Ascending aorta (tissue), 2 donors: ENCODE data around the gene ANKDD1A. TPM values are rescaled to one million over a fixed set of nuclear protein-coding genes. Genes with fewer than 3 reads are reported as not detected.

Source experiments
- DNase-seq, 2 donors: peaks; one replicate each; pipeline ENCODE4 v3.0.0-alpha.2; 2019; ENCODE audit warnings: low spot score in 2 of 2
- H3K27ac ChIP-seq, 2 donors: fragments of 200-600 bp; sonication (generic); one replicate each; pipeline ENCODE4 v1.5.1; 2016 to 2017; ENCODE audit warnings: mild to moderate bottlenecking in 1 of 2
- H3K27me3 ChIP-seq: fragments of 200-600 bp; sonication (generic); one replicate; pipeline ENCODE4 v1.5.1; 2017
- H3K36me3 ChIP-seq, 2 donors: fragments of 200-600 bp; sonication (generic); one replicate each; pipeline ENCODE4 v1.5.1; 2016
- H3K4me1 ChIP-seq, 2 donors: fragments of 200-600 bp; sonication (generic); one replicate each; pipeline ENCODE4 v1.5.1; 2016 to 2017; ENCODE audit warnings: mild to moderate bottlenecking in 1 of 2
- H3K4me3 ChIP-seq, 2 donors: fragments of 200-600 bp; sonication (generic); one replicate each; pipeline ENCODE4 v1.5.1; 2016 to 2017; ENCODE audit warnings: mild to moderate bottlenecking in 1 of 2
- H3K9me3 ChIP-seq, 2 donors: fragments of 200-600 bp; sonication (generic); one replicate each; pipeline ENCODE4 v1.5.1; 2016
- intact Hi-C: fragments of 100-400 bp; cut with DNase I; formaldehyde crosslinking; loops from one replicate; pipeline ENCODE4 v1.15.1; 2023
- total RNA-seq: library from RNA; depleted of rRNA; stranded (reverse); fragments of >200 nt; gene quantifications from one replicate; pipeline ENCODE4 v1.1.0, GENCODE V29; 2016
- TF ChIP-seq, protein P1 (sequence below), 3 experiments: fragments of 200-600 bp in 2 of 3; fragments of 450-650 bp in 1 of 3; sonication (generic) in 2 of 3; IDR thresholded peaks; one replicate each; pipeline ENCODE4 v1.5.1; 2016 to 2019; ENCODE audit warnings: antibody characterized with exemption in 3 of 3, mild to moderate bottlenecking in 1 of 3, moderate library complexity in 1 of 3

The ANKDD1A gene
- total RNA-seq, 1 donor from 2014 or later = 28.6 TPM

DNA sequence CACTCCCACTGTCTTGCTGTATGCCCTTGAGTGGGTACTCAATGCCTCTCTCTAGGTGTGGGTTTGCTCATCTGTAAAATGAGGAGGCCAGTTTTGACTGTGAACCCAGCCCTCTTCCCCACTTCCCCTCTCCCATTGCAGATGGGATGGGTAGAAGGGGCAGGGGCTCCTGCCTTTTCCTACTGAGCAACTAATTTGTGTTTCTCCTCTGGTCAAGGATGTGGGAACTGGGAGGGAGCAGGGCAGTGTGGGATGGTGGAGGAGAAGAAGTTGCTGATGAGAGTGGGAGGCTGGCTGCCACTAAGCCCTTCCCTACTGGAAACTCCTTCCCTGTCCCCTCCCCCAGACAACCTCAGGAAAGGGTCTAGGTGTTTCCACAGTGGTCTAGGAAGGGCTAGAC is 20.1 kb upstream of the ANKDD1A start:
- intact Hi-C loops = loop anchor here (5.0 kb wide), 1 partner anchor 49 kb away; the partner anchor contains the start of gene PLEKHO2
- H3K27ac ChIP-seq = peak overlapping the region; percentile 28 to 80
- no peak for DNase-seq

DNA sequence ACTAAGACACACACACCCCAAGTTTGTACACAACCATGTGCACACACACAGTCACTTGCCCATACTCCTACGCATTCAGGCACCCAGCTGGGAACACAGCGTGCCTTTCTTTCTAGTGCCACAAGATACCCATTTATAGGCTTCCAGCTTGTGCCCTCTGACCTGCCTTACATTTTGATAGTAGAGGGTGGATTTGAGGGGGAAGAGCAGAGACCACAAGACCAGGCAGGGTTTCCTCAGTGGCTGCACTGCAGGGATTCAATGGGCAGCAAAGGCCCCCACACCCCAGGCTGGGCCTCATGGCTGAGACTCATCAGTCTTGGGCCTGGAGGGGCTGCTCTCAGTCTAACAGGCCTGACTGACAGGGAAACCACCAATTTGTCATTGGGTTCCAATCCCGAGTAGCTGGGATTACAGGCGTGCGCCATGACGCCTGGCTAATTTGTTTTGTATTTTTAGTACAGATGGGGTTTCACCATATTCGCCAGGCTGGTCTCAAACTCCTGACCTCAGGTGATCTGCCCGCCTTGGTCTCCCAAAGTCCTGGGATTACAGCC is 18.8 kb upstream of the ANKDD1A start:
- peaks cover 7 to 27% of the 10 kb centered on the region in 2 donors for H3K4me1 ChIP-seq
- no peak overlapping the region for H3K4me3 ChIP-seq
- TF ChIP-seq, protein P1, sequence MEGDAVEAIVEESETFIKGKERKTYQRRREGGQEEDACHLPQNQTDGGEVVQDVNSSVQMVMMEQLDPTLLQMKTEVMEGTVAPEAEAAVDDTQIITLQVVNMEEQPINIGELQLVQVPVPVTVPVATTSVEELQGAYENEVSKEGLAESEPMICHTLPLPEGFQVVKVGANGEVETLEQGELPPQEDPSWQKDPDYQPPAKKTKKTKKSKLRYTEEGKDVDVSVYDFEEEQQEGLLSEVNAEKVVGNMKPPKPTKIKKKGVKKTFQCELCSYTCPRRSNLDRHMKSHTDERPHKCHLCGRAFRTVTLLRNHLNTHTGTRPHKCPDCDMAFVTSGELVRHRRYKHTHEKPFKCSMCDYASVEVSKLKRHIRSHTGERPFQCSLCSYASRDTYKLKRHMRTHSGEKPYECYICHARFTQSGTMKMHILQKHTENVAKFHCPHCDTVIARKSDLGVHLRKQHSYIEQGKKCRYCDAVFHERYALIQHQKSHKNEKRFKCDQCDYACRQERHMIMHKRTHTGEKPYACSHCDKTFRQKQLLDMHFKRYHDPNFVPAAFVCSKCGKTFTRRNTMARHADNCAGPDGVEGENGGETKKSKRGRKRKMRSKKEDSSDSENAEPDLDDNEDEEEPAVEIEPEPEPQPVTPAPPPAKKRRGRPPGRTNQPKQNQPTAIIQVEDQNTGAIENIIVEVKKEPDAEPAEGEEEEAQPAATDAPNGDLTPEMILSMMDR (IDR thresholded peaks at IDR 0.05) = no peak
- no peak for DNase-seq
- H3K27me3 ChIP-seq = no peaks in the 10 kb centered on the region
- peak overlapping the region; percentile 78 to 80 for H3K27ac ChIP-seq
- no peaks in the 10 kb centered on the region for H3K36me3 ChIP-seq
- H3K9me3 ChIP-seq = no peaks in the 10 kb centered on the region
- intact Hi-C loops = loop anchor here (5.0 kb wide), 1 partner anchor 51 kb away; the partner anchor contains the start of gene PLEKHO2

More for the DNA sequence above, 20.1 kb upstream of the ANKDD1A start:
- Histone ChIP-seq H3K4me1 (peaks cover 7 to 16% of the 10 kb centered on the region in 2 donors), H3K4me3 (no peak overlapping the region), H3K27me3 (no peaks in the 10 kb centered on the region), H3K36me3 (no peaks in the 10 kb centered on the region), H3K9me3 (no peaks in the 10 kb centered on the region)
- TF ChIP-seq, protein P1 (IDR thresholded peaks at IDR 0.05) = no peak

DNA sequence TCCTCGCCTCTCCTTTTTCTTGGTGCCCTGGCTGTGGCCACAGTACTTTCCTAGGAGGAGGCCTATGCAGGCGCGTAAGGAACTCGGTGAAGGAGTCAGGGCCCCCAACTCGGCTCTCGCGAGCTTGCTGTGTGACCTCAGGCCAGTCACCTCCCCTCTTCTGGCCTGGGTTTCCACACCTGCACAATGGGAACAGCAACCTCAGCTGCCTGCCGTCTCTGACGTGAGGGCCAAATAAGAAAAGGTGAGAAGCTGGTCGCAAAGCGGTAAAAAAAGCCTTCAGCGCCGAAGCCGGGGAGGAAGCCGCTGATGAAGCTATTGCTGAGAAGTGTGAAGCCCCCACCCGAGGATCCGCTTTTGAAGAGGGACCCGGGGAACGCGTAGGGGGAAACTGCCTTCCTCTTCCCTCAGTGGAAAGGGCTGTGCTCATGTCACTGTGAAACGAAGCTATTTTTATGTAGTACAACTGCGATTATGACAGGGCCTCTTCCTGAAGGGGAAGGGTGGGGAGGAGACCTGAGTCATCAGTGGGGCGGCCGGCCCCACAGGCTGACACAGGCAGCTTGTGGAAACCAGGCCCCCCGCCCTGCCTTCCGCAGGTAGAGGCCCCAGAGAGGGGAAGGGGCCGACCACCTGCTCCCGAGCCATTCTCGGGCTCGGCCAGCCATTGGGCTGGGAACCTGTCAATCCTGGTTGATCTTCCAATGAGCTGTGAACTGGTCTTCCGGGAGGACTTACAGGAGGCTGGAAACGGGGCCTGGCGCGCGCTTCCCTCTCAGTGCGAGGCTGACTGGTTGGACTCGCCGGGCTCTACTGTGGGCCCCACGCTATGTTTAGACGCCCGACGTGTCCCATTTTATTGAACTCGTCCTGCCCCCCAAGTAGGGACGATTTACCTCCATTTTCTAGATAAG is 18.0 kb upstream of the ANKDD1A start:
- H3K4me1 ChIP-seq = peaks cover 7 to 28% of the 10 kb centered on the region in 2 donors

DNA sequence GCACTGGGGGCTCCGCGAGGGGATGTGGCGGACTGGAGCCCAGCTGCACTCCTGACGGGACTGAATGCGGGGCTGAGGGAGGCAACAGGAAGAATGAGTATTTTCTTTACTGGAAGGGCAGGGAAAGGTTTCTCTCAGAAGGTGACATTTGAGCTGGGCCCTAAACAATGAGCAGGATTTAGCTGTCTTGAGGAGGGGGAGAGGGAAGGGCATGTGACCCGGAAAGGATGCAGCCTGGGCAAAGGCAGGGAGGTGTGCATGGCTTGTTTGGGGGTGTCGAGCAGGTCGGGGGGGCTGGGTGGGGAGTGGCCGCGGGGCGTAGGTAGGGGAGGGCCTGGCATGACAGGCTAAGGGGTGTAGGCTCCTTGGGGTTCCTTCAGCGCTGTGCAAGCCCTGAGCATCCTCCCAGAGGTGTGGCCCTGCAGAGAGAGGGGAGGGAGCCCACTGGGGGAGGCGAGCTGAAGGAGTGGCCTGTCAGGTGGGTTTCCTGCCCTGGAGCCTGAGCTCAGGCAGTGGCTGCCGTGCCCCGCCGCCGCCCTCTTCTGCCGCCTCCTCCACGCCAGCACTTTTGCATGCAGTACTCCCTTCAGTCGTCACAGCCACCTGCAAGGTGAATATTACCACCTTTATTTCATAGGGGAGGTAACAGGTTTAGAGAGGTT is 17.2 kb upstream of the ANKDD1A start:
- DNase-seq = no peak

More for the DNA sequence above, 18.0 kb upstream of the ANKDD1A start:
- peak; percentile 88 to 96 for DNase-seq
- no peaks in the 10 kb centered on the region for H3K27me3 ChIP-seq
- peak overlapping the region; percentile 35 to 54 for H3K4me3 ChIP-seq
- H3K36me3 ChIP-seq = no peaks in the 10 kb centered on the region
- H3K27ac ChIP-seq = peak overlapping the region; percentile 78 to 80
- TF ChIP-seq, protein P1 (IDR thresholded peaks at IDR 0.05) = no peak
- intact Hi-C loops = loop anchor here (2.0 to 5.0 kb wide), 2 partner anchors 21 to 51 kb away; partner anchors contain the start of gene PLEKHO2
- H3K9me3 ChIP-seq = no peaks in the 10 kb centered on the region

More for the DNA sequence above, 17.2 kb upstream of the ANKDD1A start:
- Histone ChIP-seq H3K36me3 (no peaks in the 10 kb centered on the region), H3K27me3 (no peaks in the 10 kb centered on the region), H3K4me3 (peak overlapping the region; percentile 35 to 54), H3K9me3 (no peaks in the 10 kb centered on the region), H3K4me1 (peaks cover 7 to 28% of the 10 kb centered on the region in 2 donors), H3K27ac (peak overlapping the region; percentile 78 to 80)
- TF ChIP-seq, protein P1 (IDR thresholded peaks at IDR 0.05) = no peak
- intact Hi-C loops = loop anchor here (2.0 to 5.0 kb wide), 2 partner anchors 22 to 52 kb away; partner anchors contain the start of gene PLEKHO2
